Measurements from ENCODE around the gene EFR3B. TPM values are rescaled to one million over a fixed set of nuclear protein-coding genes. Genes with fewer than 3 reads are reported as not detected.
"Not testable (repeated sequence)": the region's sequence is repeated elsewhere in the genome, so short reads cannot be mapped to it uniquely, and the experiment has no call there.

EFR3B gene
- total RNA-seq, 2 donors from 2014 or later: 11.0 to 11.8 TPM

- no peak for TF ChIP-seq CTCF (conservative IDR thresholded peaks at IDR 0.05)
- WGBS, 2 experiments (ENCODE audit: insufficient coverage in 1 of 2, insufficient read length in 1 of 2): 88 to 90% methylated on average over 27 to 49 of the region's 53 CpGs
- H3K36me3 Mint-ChIP-seq (ENCODE audit: low read depth): peaks cover 6% of the 10 kb centered on the region
Measured at GRCh38 chr2:25131567-25132298, 89.9 kb downstream of the EFR3B start.

GRCh38 chr2:25132299-25132635 lies 90.4 kb downstream of the EFR3B start:
- WGBS, 2 experiments (ENCODE audit: insufficient coverage in 1 of 2, insufficient read length in 1 of 2): 48 to 51% methylated on average over 4 to 9 of the region's 9 CpGs
- peaks cover 14% of the 10 kb centered on the region for H3K4me1 ChIP-seq (ENCODE audit: control insufficient read depth, insufficient read depth, low read length)
- H3K4me3 ChIP-seq (ENCODE audit: low read length): no peak overlapping the region
- Mint-ChIP-seq H3K4me1 (peaks cover 10% of the 10 kb centered on the region), H3K27me3 (ENCODE audit: insufficient read depth) (peaks cover 27% of the 10 kb centered on the region), H3K9me3 (no peaks in the 10 kb centered on the region), H3K36me3 (ENCODE audit: low read depth) (peaks cover 6% of the 10 kb centered on the region), H3K27ac (no peak overlapping the region), H3K4me3 (peak overlapping the region; percentile 47)
- H3K9ac ChIP-seq (ENCODE audit: extremely low read depth, low read length, poor library complexity, severe bottlenecking): peak overlapping the region; percentile 30
- TF ChIP-seq CTCF (conservative IDR thresholded peaks at IDR 0.05): no peak
- peak; percentile 77 for DNase-seq
- H3K36me3 ChIP-seq (ENCODE audit: control insufficient read depth, insufficient read depth, low read length): peaks cover 5% of the 10 kb centered on the region
- no peaks in the 10 kb centered on the region for H3K27me3 ChIP-seq (ENCODE audit: control insufficient read depth, insufficient read depth, low read length, poor library complexity, severe bottlenecking)
- no peak overlapping the region for H3K27ac ChIP-seq (ENCODE audit: low read depth, low read length)
- no peaks in the 10 kb centered on the region for H3K9me3 ChIP-seq (ENCODE audit: control insufficient read depth, low read length)

More at GRCh38 chr2:25131567-25132298, 89.9 kb downstream of the EFR3B start:
- Histone ChIP-seq H3K9me3 (ENCODE audit: control insufficient read depth, low read length) (no peaks in the 10 kb centered on the region), H3K9ac (ENCODE audit: extremely low read depth, low read length, poor library complexity, severe bottlenecking) (no peak overlapping the region), H3K4me1 (ENCODE audit: control insufficient read depth, insufficient read depth, low read length) (peaks cover 14% of the 10 kb centered on the region), H3K27me3 (ENCODE audit: control insufficient read depth, insufficient read depth, low read length, poor library complexity, severe bottlenecking) (no peaks in the 10 kb centered on the region), H3K4me3 (ENCODE audit: low read length) (no peak overlapping the region), H3K27ac (ENCODE audit: low read depth, low read length) (no peak overlapping the region), H3K36me3 (ENCODE audit: control insufficient read depth, insufficient read depth, low read length) (peaks cover 5% of the 10 kb centered on the region)
- Mint-ChIP-seq H3K4me1 (peaks cover 10% of the 10 kb centered on the region), H3K27ac (no peak overlapping the region), H3K27me3 (ENCODE audit: insufficient read depth) (peaks cover 27% of the 10 kb centered on the region), H3K4me3 (peak overlapping the region; percentile 47), H3K9me3 (no peaks in the 10 kb centered on the region)
- DNase-seq: peak; percentile 78

GRCh38 chr2:25132693-25133092 lies 90.8 kb downstream of the EFR3B start:
- Histone ChIP-seq H3K9me3 (ENCODE audit: control insufficient read depth, low read length) (no peaks in the 10 kb centered on the region), H3K4me1 (ENCODE audit: control insufficient read depth, insufficient read depth, low read length) (peaks cover 14% of the 10 kb centered on the region), H3K27ac (ENCODE audit: low read depth, low read length) (no peak overlapping the region), H3K4me3 (ENCODE audit: low read length) (no peak overlapping the region), H3K36me3 (ENCODE audit: control insufficient read depth, insufficient read depth, low read length) (peaks cover 5% of the 10 kb centered on the region), H3K27me3 (ENCODE audit: control insufficient read depth, insufficient read depth, low read length, poor library complexity, severe bottlenecking) (no peaks in the 10 kb centered on the region), H3K9ac (ENCODE audit: extremely low read depth, low read length, poor library complexity, severe bottlenecking) (peak overlapping the region; percentile 30)
- WGBS, 2 experiments (ENCODE audit: insufficient coverage in 1 of 2, insufficient read length in 1 of 2): 92 to 94% methylated on average over 9 to 13 of the region's 13 CpGs
- no peak for TF ChIP-seq CTCF (conservative IDR thresholded peaks at IDR 0.05)
- H3K9me3 Mint-ChIP-seq: no peaks in the 10 kb centered on the region
- peaks cover 10% of the 10 kb centered on the region for H3K4me1 Mint-ChIP-seq
- peak; percentile 59 for DNase-seq
- H3K4me3 Mint-ChIP-seq: no peak overlapping the region
- H3K27me3 Mint-ChIP-seq (ENCODE audit: insufficient read depth): peaks cover 27% of the 10 kb centered on the region
- H3K27ac Mint-ChIP-seq: no peak overlapping the region
- peaks cover 8% of the 10 kb centered on the region for H3K36me3 Mint-ChIP-seq (ENCODE audit: low read depth)

- not testable (repeated sequence) for H3K4me1 ChIP-seq (ENCODE audit: control insufficient read depth, insufficient read depth, low read length); H3K36me3 ChIP-seq (ENCODE audit: control insufficient read depth, insufficient read depth, low read length); DNase-seq; H3K4me3 Mint-ChIP-seq; H3K27ac Mint-ChIP-seq; H3K36me3 Mint-ChIP-seq (ENCODE audit: low read depth); H3K27me3 ChIP-seq (ENCODE audit: control insufficient read depth, insufficient read depth, low read length, poor library complexity, severe bottlenecking); H3K27me3 Mint-ChIP-seq (ENCODE audit: insufficient read depth); H3K27ac ChIP-seq (ENCODE audit: low read depth, low read length); H3K4me3 ChIP-seq (ENCODE audit: low read length); H3K9me3 ChIP-seq (ENCODE audit: control insufficient read depth, low read length); H3K9me3 Mint-ChIP-seq; H3K9ac ChIP-seq (ENCODE audit: extremely low read depth, low read length, poor library complexity, severe bottlenecking); H3K4me1 Mint-ChIP-seq
- WGBS, 2 experiments (ENCODE audit: insufficient coverage in 1 of 2, insufficient read length in 1 of 2): 94 to 97% methylated on average over 3 to 4 of the region's 4 CpGs
Measured at GRCh38 chr2:25140535-25140934, 98.7 kb downstream of the EFR3B start.

All from endodermal cell (in vitro differentiated cells).